Spleen (tissue), 11 donors: ENCODE results near the gene DPT. TPM values are rescaled to one million over a fixed set of nuclear protein-coding genes. Genes with fewer than 3 reads are reported as not detected.

ENCODE experiments used
- DNase-seq: peaks from one replicate; pipeline ENCODE4 v3.0.0-alpha.2; 2020
- H3K27ac ChIP-seq, 8 donors: fragments of 200-600 bp; sonication (generic) in 7 of 8; 1 replicate in 4 of 8; 2 replicates in 4 of 8; pipeline versions ENCODE4 v1.5.0 to v1.8.0; 2016 to 2021; ENCODE audit warnings: inconsistent platforms in 4 of 8, mild to moderate bottlenecking in 4 of 8, moderate library complexity in 1 of 8
- H3K27me3 ChIP-seq, 7 donors: fragments of 200-600 bp; sonication (generic) in 6 of 7; replicated peaks in 1 of 7; 1 replicate in 4 of 7; 2 replicates in 3 of 7; pipeline versions ENCODE4 v1.5.0 to v1.8.0; 2016 to 2021; ENCODE audit warnings: inconsistent platforms in 3 of 7, mild to moderate bottlenecking in 1 of 7
- H3K36me3 ChIP-seq, 6 donors: fragments of 200-600 bp; sonication (generic) in 5 of 6; 1 replicate in 4 of 6; 2 replicates in 2 of 6; pipeline versions ENCODE4 v1.5.0 to v1.8.0; 2016 to 2021; ENCODE audit warnings: inconsistent platforms in 2 of 6
- H3K4me1 ChIP-seq, 6 donors: fragments of 200-600 bp; sonication (generic) in 5 of 6; 1 replicate in 3 of 6; 2 replicates in 3 of 6; pipeline versions ENCODE4 v1.5.0 to v1.8.0; 2016 to 2021; ENCODE audit warnings: inconsistent platforms in 3 of 6
- H3K4me3 ChIP-seq, 8 donors: fragments of 200-600 bp; sonication (generic) in 7 of 8; 1 replicate in 4 of 8; 2 replicates in 4 of 8; pipeline versions ENCODE4 v1.5.0 to v1.8.0; 2016 to 2021; ENCODE audit warnings: inconsistent platforms in 4 of 8, mild to moderate bottlenecking in 4 of 8, moderate library complexity in 2 of 8
- H3K9me3 ChIP-seq, 8 donors: fragments of 200-600 bp; sonication (generic) in 7 of 8; 1 replicate in 4 of 8; 2 replicates in 4 of 8; pipeline versions ENCODE4 v1.5.0 to v1.8.0; 2016 to 2021; ENCODE audit warnings: inconsistent platforms in 4 of 8
- CTCF ChIP-seq, 11 experiments: fragments of 200-600 bp in 7 of 11; fragments of 450-650 bp in 4 of 11; sonication (generic) in 4 of 11; IDR thresholded peaks in 8 of 11; conservative IDR thresholded peaks in 3 of 11; 1 replicate in 7 of 11; 2 replicates in 4 of 11; pipeline versions ENCODE4 v1.4.0 to v1.8.0; 2016 to 2021; ENCODE audit warnings: antibody characterized with exemption in 11 of 11, inconsistent platforms in 4 of 11, mild to moderate bottlenecking in 1 of 11
- POLR2A ChIP-seq, 3 donors: fragments of 450-650 bp; IDR thresholded peaks; one replicate each; pipeline ENCODE4 v1.5.1; 2017; ENCODE audit warnings: antibody characterized with exemption in 3 of 3, mild to moderate bottlenecking in 1 of 3
- POLR2AphosphoS5 ChIP-seq, 3 donors: sonication (generic); formaldehyde crosslinking; IDR thresholded peaks; one replicate each; pipeline ENCODE4 v1.5.1; 2017; ENCODE audit warnings: antibody characterized with exemption in 3 of 3
- WGBS, 5 donors: extraction: QIAGEN DNeasy Blood & Tissue Kit in 3 of 5; methylation state at CpG; one replicate each; pipeline versions ENCODE4 v1.1.5 to v1.1.7; 2013 to 2018; 5-methylcytosine and 5-hydroxymethylcytosine counted together
- intact Hi-C: fragments of 100-400 bp; cut with DNase I; formaldehyde crosslinking; loops from one replicate; pipeline ENCODE4 v1.15.0; 2023; ENCODE audit warnings: low total_unique reads
- polyA plus RNA-seq, 3 donors: library from polyadenylated mRNA; stranded (reverse); fragments of 200-250 nt; gene quantifications; one replicate each; pipeline ENCODE4 v1.2.1, GENCODE V29; 2013
- total RNA-seq, 7 donors: library from RNA; depleted of rRNA in 3 of 7; stranded (reverse); fragments of >200 nt in 3 of 7; fragmentation: NEBNext Ultra II Directional in 4 of 7; extraction: Animal tissue kit (Norgen Biotek cat#: 25700) in 4 of 7; gene quantifications; one replicate each; pipeline versions ENCODE4 v1.1.0 to v1.2.1, GENCODE V29; 2016 to 2021
- donor health status: healthy with polysubstance abuse.
- donor health status: DM: no; HTN: no; CAD: no; lungs with moderate emphysema.
- donor health status: DM: no; HTN: no; CAD: no.
- donor health status: Bipolar disorder and iron deficiency.
- donor health status: healthy.
- donor health status: DM: no; HTN: no; CAD: no.
- donor health status: DM: yes; HTN: yes; CAD: no.

The DPT gene
- total and polyA plus RNA-seq, 10 donors, result 0.37 to 7.2 (median 0.93) TPM; not detected in 5

- DNase-seq, result no peak
- Histone ChIP-seq H3K4me3 (no peak overlapping the region), H3K9me3 (no peaks in the 10 kb centered on the region), H3K4me1 (no peaks in the 10 kb centered on the region), H3K36me3 (no peaks in the 10 kb centered on the region), H3K27ac (no peak overlapping the region), H3K27me3 (no peaks in the 10 kb centered on the region)
- intact Hi-C loops, result no loop called here
- 80 to 89% (median 86%) methylated on average over 5 of the region's 5 CpGs for WGBS, 5 donors
- TF ChIP-seq CTCF (IDR thresholded peaks at IDR 0.05 in 8 of 11, conservative IDR thresholded peaks at IDR 0.05 in 3 of 11), result no peak
- no peak for TF ChIP-seq POLR2AphosphoS5 (IDR thresholded peaks at IDR 0.05)
- no peak for TF ChIP-seq POLR2A (IDR thresholded peaks at IDR 0.05)
These were observed 31.5 kb downstream of the DPT start for GRCh38 chr1:168697356-168698126.

- Histone ChIP-seq H3K27ac (no peak overlapping the region), H3K4me1 (no peaks in the 10 kb centered on the region), H3K9me3 (no peaks in the 10 kb centered on the region), H3K4me3 (no peak overlapping the region), H3K27me3 (no peaks in the 10 kb centered on the region), H3K36me3 (no peaks in the 10 kb centered on the region)
- intact Hi-C loops, result no loop called here
- TF ChIP-seq POLR2A (IDR thresholded peaks at IDR 0.05) (no peak), CTCF (IDR thresholded peaks at IDR 0.05 in 8 of 11, conservative IDR thresholded peaks at IDR 0.05 in 3 of 11) (no peak), POLR2AphosphoS5 (IDR thresholded peaks at IDR 0.05) (no peak)
- no peak for DNase-seq
- WGBS, 5 donors, result 76 to 90% (median 83%) methylated on average over 7 of the region's 7 CpGs
These were observed 32.8 kb downstream of the DPT start for GRCh38 chr1:168696125-168696760.

GRCh38 chr1:168693872-168694238 is 35.2 kb downstream of the DPT start:
- H3K4me3 ChIP-seq, result no peak overlapping the region
- 83 to 93% (median 87%) methylated on average over 2 of the region's 2 CpGs for WGBS, 5 donors
- intact Hi-C loops, result no loop called here
- no peak for TF ChIP-seq POLR2A (IDR thresholded peaks at IDR 0.05)
- TF ChIP-seq CTCF (IDR thresholded peaks at IDR 0.05 in 8 of 11, conservative IDR thresholded peaks at IDR 0.05 in 3 of 11), result no peak
- no peak for TF ChIP-seq POLR2AphosphoS5 (IDR thresholded peaks at IDR 0.05)
- no peaks in the 10 kb centered on the region for H3K9me3 ChIP-seq
- no peak overlapping the region for H3K27ac ChIP-seq
- no peaks in the 10 kb centered on the region for H3K4me1 ChIP-seq
- no peaks in the 10 kb centered on the region for H3K36me3 ChIP-seq
- no peaks in the 10 kb centered on the region for H3K27me3 ChIP-seq
- no peak for DNase-seq

- H3K4me3 ChIP-seq, result no peak overlapping the region
- no peaks in the 10 kb centered on the region for H3K36me3 ChIP-seq
- TF ChIP-seq POLR2AphosphoS5 (IDR thresholded peaks at IDR 0.05), result no peak
- no peak for TF ChIP-seq CTCF (IDR thresholded peaks at IDR 0.05 in 8 of 11, conservative IDR thresholded peaks at IDR 0.05 in 3 of 11)
- no peak for TF ChIP-seq POLR2A (IDR thresholded peaks at IDR 0.05)
- no peak for DNase-seq
- H3K4me1 ChIP-seq, result no peaks in the 10 kb centered on the region
- intact Hi-C loops, result no loop called here
- H3K9me3 ChIP-seq, result no peaks in the 10 kb centered on the region
- 82 to 90% (median 87%) methylated on average over 8 of the region's 8 CpGs for WGBS, 5 donors
- H3K27ac ChIP-seq, result no peak overlapping the region
- H3K27me3 ChIP-seq, result no peaks in the 10 kb centered on the region
These were observed 35.7 kb downstream of the DPT start for GRCh38 chr1:168693197-168693871.
